ENCODE measurements around the gene PLP2.

The PLP2 gene

DNA sequence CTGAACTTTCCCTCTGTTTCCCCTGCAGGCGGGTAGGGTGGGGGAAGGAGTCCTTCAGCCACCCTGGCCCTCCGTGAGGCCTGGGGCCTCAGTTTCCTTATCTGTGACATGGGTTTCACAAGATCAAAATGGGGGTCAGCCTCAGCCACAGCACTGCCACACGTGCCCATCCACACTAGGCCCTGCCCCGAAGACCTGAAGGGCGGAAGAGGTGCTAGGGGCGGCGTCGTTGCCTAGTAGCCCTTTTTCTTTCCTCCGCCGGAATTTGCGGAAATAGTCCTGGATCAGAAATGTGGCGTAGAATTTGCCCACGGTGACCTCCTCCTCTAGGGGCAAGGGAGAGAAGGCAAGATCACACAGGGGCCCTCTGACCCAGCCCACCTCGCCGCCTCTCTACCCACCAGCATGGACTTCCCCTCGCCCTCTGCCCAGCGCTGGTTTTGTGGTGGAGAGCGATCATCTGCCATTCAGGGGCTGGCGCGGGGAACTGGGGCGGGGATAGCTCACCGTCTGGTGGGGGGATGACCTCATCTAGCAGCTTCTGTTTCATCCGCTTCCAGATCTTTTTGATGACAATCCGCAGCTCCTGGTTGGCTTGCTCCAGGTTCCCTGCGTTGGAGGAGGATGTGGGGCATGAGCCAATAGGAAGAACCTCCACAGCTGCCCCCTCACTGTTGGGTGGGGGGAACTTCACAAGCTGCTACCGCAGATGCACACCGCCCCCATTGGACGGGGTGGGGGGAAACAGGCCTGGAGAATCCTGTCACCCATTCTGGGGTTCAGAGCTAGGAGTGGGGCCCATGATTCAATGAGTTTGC is 37.9 kb downstream of the PLP2 start:
- DNase-seq (ENCODE audit: low read depth): no peak

GRCh38 chrX:49210406-49210805 is 38.7 kb downstream of the PLP2 start:
- DNase-seq (ENCODE audit: low read depth): no peak

DNA sequence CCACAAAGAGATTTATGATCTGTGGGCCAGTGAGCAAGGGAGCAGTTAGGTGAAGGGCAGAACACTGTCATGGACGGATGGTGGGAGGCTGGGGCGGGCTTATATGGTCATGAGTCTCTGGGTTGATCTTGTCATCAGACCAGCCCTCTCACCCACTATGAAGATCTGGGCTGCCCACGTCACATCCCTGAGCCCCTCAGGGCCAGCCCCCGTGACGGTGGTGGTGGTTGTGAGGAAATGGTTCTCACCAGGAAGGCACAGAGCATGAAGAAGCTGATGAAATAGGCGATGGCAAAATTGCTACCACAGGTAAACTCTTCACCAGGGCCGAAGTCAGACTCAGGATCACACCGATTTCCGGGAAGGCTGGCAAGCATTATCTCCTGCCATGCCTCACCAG is 39.4 kb downstream of the PLP2 start:
- no peak for DNase-seq (ENCODE audit: low read depth)

GRCh38 chrX:49212209-49212608 is 40.5 kb downstream of the PLP2 start:
- DNase-seq (ENCODE audit: low read depth): no peak

- DNase-seq (ENCODE audit: low read depth): no peak
Measured at GRCh38 chrX:49212861-49213260, 41.2 kb downstream of the PLP2 start.

DNA sequence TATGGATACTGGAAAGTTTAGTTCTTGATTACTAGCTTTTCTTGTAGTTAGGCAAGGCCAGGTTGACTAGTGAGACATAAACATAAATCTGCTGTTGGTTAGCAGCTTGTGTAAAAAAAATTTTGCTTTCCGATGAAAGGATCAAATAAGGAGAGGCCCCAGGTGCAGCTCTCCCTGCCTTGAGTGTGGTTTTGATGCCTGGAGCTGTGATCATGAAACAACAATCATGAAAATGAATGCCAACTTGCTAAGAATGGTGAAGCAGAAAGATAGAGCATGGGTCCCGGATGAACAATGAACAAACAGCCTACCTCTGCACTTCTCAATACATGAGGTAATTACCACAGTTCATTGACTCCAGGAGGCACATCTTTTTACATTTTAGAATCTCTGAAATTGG is 42.7 kb downstream of the PLP2 start:
- DNase-seq (ENCODE audit: low read depth): no peak

GRCh38 chrX:49214996-49215526 is 43.4 kb downstream of the PLP2 start:
- no peak for DNase-seq (ENCODE audit: low read depth)

GRCh38 chrX:49220100-49220499 is 48.4 kb downstream of the PLP2 start:
- no peak for DNase-seq (ENCODE audit: low read depth)

GRCh38 chrX:49221868-49222267 is 50.2 kb downstream of the PLP2 start:
- no peak for DNase-seq (ENCODE audit: low read depth)

Measured in fibroblast of the conjunctiva (primary cell).